ENCODE data around the gene PIAS4. TPM values are rescaled to one million over a fixed set of nuclear protein-coding genes. Genes with fewer than 3 reads are reported as not detected.

PIAS4 gene
- total RNA-seq, 1 donor from 2014 or later = 17.0 TPM

- Mint-ChIP-seq H3K27me3 (ENCODE audit: insufficient read depth, low read depth) (peaks cover 3% of the 10 kb centered on the region), H3K36me3 (peaks cover 9% of the 10 kb centered on the region), H3K27ac (no peak overlapping the region), H3K4me1 (no peaks in the 10 kb centered on the region), H3K9me3 (no peaks in the 10 kb centered on the region), H3K4me3 (no peak overlapping the region)
- Histone ChIP-seq H3F3A (ENCODE audit: low read depth) (no peaks in the 10 kb centered on the region), H3K9me3 (ENCODE audit: low read depth) (no peaks in the 10 kb centered on the region), H3K4me1 (no peaks in the 10 kb centered on the region), H3K27me3 (no peaks in the 10 kb centered on the region), H3K27ac (no peak overlapping the region), H2AFZ (replicated peaks) (no peak overlapping the region), H3K9ac (no peak overlapping the region), H3K4me2 (no peak overlapping the region), H4K20me1 (ENCODE audit: low read depth) (peaks cover 72% of the 10 kb centered on the region), H3K36me3 (no peaks in the 10 kb centered on the region), H3K4me3 (no peak overlapping the region), H3K79me2 (ENCODE audit: low read depth) (peaks cover 91% of the 10 kb centered on the region)
- no peak for DNase-seq (ENCODE audit: low spot score)
- TF ChIP-seq EZH2phosphoT487 (IDR thresholded peaks at IDR 0.05) (no peak), EZH2 (IDR thresholded peaks at IDR 0.05) (no peak)
- TF ChIP-seq, protein P1, sequence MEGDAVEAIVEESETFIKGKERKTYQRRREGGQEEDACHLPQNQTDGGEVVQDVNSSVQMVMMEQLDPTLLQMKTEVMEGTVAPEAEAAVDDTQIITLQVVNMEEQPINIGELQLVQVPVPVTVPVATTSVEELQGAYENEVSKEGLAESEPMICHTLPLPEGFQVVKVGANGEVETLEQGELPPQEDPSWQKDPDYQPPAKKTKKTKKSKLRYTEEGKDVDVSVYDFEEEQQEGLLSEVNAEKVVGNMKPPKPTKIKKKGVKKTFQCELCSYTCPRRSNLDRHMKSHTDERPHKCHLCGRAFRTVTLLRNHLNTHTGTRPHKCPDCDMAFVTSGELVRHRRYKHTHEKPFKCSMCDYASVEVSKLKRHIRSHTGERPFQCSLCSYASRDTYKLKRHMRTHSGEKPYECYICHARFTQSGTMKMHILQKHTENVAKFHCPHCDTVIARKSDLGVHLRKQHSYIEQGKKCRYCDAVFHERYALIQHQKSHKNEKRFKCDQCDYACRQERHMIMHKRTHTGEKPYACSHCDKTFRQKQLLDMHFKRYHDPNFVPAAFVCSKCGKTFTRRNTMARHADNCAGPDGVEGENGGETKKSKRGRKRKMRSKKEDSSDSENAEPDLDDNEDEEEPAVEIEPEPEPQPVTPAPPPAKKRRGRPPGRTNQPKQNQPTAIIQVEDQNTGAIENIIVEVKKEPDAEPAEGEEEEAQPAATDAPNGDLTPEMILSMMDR (IDR thresholded peaks at IDR 0.05) = no peak
Measured at GRCh38 chr19:4016903-4017638, 9.5 kb downstream of the PIAS4 start.

GRCh38 chr19:4018140-4018613 lies 10.6 kb downstream of the PIAS4 start:
- Histone ChIP-seq H3K4me2 (no peak overlapping the region), H3K27me3 (no peaks in the 10 kb centered on the region), H3K36me3 (no peaks in the 10 kb centered on the region), H3F3A (ENCODE audit: low read depth) (no peaks in the 10 kb centered on the region), H3K4me1 (no peaks in the 10 kb centered on the region), H3K9ac (no peak overlapping the region), H3K4me3 (no peak overlapping the region), H2AFZ (replicated peaks) (no peak overlapping the region), H3K9me3 (ENCODE audit: low read depth) (no peaks in the 10 kb centered on the region), H3K27ac (no peak overlapping the region), H4K20me1 (ENCODE audit: low read depth) (peaks cover 74% of the 10 kb centered on the region), H3K79me2 (ENCODE audit: low read depth) (peaks cover 93% of the 10 kb centered on the region)
- Mint-ChIP-seq H3K4me3 (no peak overlapping the region), H3K9me3 (no peaks in the 10 kb centered on the region), H3K4me1 (no peaks in the 10 kb centered on the region), H3K36me3 (peaks cover 8% of the 10 kb centered on the region), H3K27me3 (ENCODE audit: insufficient read depth, low read depth) (no peaks in the 10 kb centered on the region), H3K27ac (no peak overlapping the region)
- TF ChIP-seq EZH2 (IDR thresholded peaks at IDR 0.05) = no peak
- TF ChIP-seq, protein P1 (IDR thresholded peaks at IDR 0.05) = no peak
- TF ChIP-seq EZH2phosphoT487 (IDR thresholded peaks at IDR 0.05) = no peak
- no peak for DNase-seq (ENCODE audit: low spot score)

DNA sequence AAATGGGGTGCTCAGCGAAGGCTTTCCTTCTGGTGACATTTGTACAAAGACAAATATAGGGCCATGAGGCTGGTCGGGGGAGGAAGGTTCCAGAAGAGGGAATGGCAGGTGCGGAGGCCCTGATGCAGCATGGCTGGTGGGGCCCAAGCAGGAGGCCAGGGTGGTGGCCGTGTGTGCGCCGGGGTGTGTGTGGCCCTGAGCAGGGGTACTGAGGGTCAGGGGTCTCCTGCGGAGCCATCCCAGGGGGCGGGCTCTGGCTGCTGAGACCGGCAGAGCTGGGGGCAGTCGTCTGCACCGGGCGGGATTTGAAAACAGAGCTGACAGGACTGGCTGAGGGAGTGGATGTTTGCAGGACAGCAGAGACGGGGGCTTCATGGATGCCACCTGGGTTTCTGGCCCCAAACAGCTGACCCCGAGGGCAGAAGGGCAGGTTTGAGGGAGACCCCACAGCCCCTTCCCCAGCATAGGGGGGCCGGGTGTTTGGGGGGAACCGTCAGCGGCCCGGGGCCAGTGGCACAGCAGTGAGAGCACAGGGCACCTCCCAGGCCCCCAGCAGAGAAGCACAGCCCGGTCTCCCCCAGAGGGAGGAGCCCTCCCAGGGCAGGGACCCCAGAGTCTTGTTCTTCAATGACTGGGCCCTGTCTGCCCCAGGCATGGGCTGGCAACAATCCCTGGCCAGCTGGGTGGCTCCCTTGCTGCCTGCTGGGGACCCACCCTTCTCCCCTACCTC lies 11.4 kb downstream of the PIAS4 start:
- no peaks in the 10 kb centered on the region for H3K4me1 Mint-ChIP-seq

More for the DNA sequence above, 11.4 kb downstream of the PIAS4 start:
- H3K4me3 Mint-ChIP-seq = no peak overlapping the region
- H4K20me1 ChIP-seq (ENCODE audit: low read depth) = peaks cover 70% of the 10 kb centered on the region
- no peaks in the 10 kb centered on the region for H3K9me3 ChIP-seq (ENCODE audit: low read depth)
- no peaks in the 10 kb centered on the region for H3F3A ChIP-seq (ENCODE audit: low read depth)
- no peaks in the 10 kb centered on the region for H3K27me3 ChIP-seq
- no peaks in the 10 kb centered on the region for H3K4me1 ChIP-seq
- H3K36me3 Mint-ChIP-seq = peaks cover 8% of the 10 kb centered on the region
- H3K4me3 ChIP-seq = no peak overlapping the region
- H2AFZ ChIP-seq (replicated peaks) = no peak overlapping the region
- H3K79me2 ChIP-seq (ENCODE audit: low read depth) = peaks cover 88% of the 10 kb centered on the region
- no peaks in the 10 kb centered on the region for H3K27me3 Mint-ChIP-seq (ENCODE audit: insufficient read depth, low read depth)
- H3K36me3 ChIP-seq = no peaks in the 10 kb centered on the region
- H3K27ac Mint-ChIP-seq = no peak overlapping the region
- no peaks in the 10 kb centered on the region for H3K9me3 Mint-ChIP-seq
- no peak overlapping the region for H3K4me2 ChIP-seq
- TF ChIP-seq EZH2phosphoT487 (IDR thresholded peaks at IDR 0.05) (no peak), EZH2 (IDR thresholded peaks at IDR 0.05) (no peak)
- TF ChIP-seq, protein P1 (IDR thresholded peaks at IDR 0.05) = no peak
- no peak overlapping the region for H3K9ac ChIP-seq
- H3K27ac ChIP-seq = no peak overlapping the region
- DNase-seq (ENCODE audit: low spot score) = no peak
